Measurements from ENCODE around the gene BRSK2.

DNA sequence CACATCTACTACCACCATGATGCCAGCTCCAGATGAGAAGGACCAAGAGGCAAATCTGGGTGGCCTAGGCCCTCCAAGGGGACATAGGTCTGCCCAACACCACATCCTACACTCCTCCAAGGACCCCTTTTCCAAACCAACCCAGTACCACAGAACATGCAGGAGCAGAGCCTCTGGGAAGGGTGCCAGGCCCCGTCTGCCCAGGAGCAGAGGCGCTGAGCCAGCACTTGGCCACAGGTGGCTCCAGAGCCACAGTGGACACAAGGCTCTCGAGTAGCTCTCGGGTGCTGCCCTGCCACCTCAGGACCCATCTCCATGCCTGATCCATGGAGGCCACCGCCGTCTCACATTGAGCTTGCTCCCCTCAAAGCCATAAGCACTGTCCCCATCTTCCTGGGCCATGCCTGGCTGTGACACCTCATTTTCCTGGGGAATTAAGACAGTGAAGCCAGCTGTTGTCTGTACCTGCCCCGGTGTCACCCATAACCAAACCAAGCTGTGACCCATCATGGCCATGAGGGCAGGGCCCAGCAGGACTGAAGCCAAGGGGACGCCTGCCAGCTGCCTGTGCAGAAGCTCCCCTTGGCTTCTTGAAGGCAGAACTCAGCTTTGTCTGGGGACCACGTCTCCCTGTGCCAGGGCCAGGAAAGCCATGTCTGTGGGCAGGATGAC lies 89.4 kb downstream of the BRSK2 start:
- TF ChIP-seq SUZ12 (IDR thresholded peaks at IDR 0.05; ENCODE audit: extremely low read depth, insufficient read depth, insufficient read length) = no peak
- TF ChIP-seq YY1 (IDR thresholded peaks at IDR 0.05; ENCODE audit: insufficient read depth, insufficient read length) = no peak
- no peak for TF ChIP-seq ZNF274 (IDR thresholded peaks at IDR 0.05; ENCODE audit: low read depth, low read length)
